ENCODE results near the gene LRBA. TPM values are rescaled to one million over a fixed set of nuclear protein-coding genes. Genes with fewer than 3 reads are reported as not detected.

Gene LRBA
- polyA plus RNA-seq, 1 of the 3 experiments (the other 2 are of a cell fraction), result 11.4 TPM

DNA sequence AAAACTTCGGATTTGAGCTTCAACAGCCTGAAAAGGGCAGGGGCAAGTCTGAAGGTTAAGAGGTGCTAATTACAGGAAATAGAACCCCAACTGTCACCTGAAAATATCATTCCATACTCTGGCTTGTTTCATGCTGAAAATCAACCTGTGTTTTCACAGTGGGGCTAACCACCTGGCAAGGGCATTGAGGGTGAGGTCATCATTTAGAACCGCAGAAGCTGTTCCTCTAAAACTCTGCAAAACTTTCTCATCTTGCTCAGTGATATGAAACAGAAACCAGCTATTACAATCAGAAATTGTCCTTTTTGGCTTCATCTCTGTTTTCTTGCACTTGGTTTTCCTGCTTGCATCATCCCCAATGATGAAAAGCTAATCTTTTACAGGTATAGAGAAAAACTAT lies 689.2 kb downstream of the LRBA start:
- CTCF ChIA-PET, result interaction anchor here (0.6 kb wide), 1 partner anchor 28 kb away, joined by 3 read pairs; no protein-coding TSS in a partner anchor
- H3K79me2 ChIP-seq (ENCODE audit: insufficient read depth), result no peaks in the 10 kb centered on the region
- H3K9me3 ChIP-seq, result no peaks in the 10 kb centered on the region
- peaks cover 6 to 12% of the 10 kb centered on the region in 2 experiments; a peak in 3 of 4 replicates for H3K4me1 ChIP-seq (ENCODE audit: control insufficient read depth in 1 of 2, insufficient read depth in 2 of 2, low read depth in 1 of 2, low read length in 1 of 2)
- no peak overlapping the region for H3K4me3 ChIP-seq (ENCODE audit: low read depth in 2 of 2, low read length in 1 of 2)
- no peak overlapping the region for H3K4me2 ChIP-seq
- H3K27ac ChIP-seq (ENCODE audit: low read depth in 2 of 2, low read length in 1 of 2), result no peak overlapping the region
- no peaks in the 10 kb centered on the region for H4K20me1 ChIP-seq (ENCODE audit: insufficient read depth)
- peaks cover 3% of the 10 kb centered on the region for H3F3A ChIP-seq (replicated peaks; ENCODE audit: insufficient read depth)
- TF ChIP-seq GABPA (IDR thresholded peaks at IDR 0.05; ENCODE audit: low read depth), result no peak
- TF ChIP-seq, protein P1, sequence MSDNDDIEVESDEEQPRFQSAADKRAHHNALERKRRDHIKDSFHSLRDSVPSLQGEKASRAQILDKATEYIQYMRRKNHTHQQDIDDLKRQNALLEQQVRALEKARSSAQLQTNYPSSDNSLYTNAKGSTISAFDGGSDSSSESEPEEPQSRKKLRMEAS (IDR thresholded peaks at IDR 0.05; ENCODE audit: low read depth), result no peak
- no peak for TF ChIP-seq SMC3 (IDR thresholded peaks at IDR 0.05; ENCODE audit: low read depth, low read length)
- no peak for TF ChIP-seq EZH2phosphoT487 (IDR thresholded peaks at IDR 0.05; ENCODE audit: borderline replicate concordance, low read depth)
- no peak for TF ChIP-seq SIN3A (IDR thresholded peaks at IDR 0.05; ENCODE audit: borderline replicate concordance, low read depth, low read length)
- TF ChIP-seq ELF1 (IDR thresholded peaks at IDR 0.05), result no peak
- TF ChIP-seq FOXJ3 (CRISPR knock-in tag; IDR thresholded peaks at IDR 0.05), result no peak
- TF ChIP-seq NFIC (IDR thresholded peaks at IDR 0.05; ENCODE audit: borderline replicate concordance), result no peak
- H3K9ac ChIP-seq, result no peak overlapping the region
- no peak for DNase-seq
- H2AFZ ChIP-seq (ENCODE audit: low read depth), result no peak overlapping the region
- no peaks in the 10 kb centered on the region for H3K9me2 ChIP-seq
- H3K27me3 ChIP-seq (ENCODE audit: insufficient read depth), result no peaks in the 10 kb centered on the region
- 97% methylated on average over 2 of the region's 2 CpGs for WGBS (ENCODE audit: low lambda C conversion rate)
- peaks cover 0 to 5% of the 10 kb centered on the region in 2 experiments for H3K36me3 ChIP-seq (replicated peaks in 1 of 2; ENCODE audit: control insufficient read depth in 1 of 2, insufficient read depth in 2 of 2, low read length in 1 of 2)
- POLR2A ChIA-PET, result no interaction called here

DNA sequence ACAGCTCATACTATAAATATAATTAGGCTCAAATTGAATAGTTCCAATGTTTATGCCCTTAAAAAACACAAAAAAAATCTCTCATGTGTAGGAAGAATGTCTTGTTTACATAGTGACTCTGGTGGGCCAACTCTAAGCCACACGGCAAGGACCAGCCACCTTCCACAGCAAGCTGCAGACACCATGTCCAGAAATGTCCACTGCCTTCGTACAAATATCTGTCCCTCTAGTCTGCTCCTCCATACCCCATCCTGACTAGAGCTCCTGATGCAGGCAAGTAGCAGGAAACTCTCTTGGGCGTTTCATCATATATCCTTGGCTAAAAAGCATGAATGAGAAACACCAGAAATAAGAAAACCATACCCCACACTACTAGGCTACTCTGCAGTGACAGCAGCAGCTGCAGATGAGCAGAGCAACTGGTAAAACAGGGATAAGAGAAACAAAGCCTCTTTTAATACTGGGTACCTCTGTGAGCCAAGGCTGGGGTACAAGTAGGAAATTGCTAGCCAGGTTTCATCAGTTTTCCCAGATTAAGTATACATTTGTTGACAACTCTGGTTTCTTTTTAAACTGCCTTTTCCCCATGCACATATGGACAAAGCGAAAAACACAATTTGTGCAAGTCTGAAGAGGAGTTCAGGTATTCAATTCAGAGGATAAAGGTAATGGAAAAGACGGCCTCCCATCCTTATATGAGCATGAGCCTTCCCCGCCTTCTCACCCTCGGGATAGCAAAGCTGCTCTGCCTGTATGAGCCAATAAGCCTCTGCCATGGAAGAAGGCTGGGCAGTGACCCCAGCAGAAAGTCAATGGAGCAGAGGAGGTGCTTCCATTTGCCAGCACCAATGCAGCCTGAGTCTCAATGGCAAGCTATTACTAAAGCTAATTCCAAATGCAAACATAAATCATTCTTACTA lies 691.4 kb downstream of the LRBA start:
- H3F3A ChIP-seq (replicated peaks; ENCODE audit: insufficient read depth), result no peaks in the 10 kb centered on the region
- POLR2A ChIA-PET, result no interaction called here

More for the DNA sequence above, 691.4 kb downstream of the LRBA start:
- Histone ChIP-seq H3K27ac (ENCODE audit: low read depth in 2 of 2, low read length in 1 of 2) (0 out of 4 replicates have a peak overlapping the region, but pooled peaks of 1 of the 2 experiments have one; percentile 21), H3K9ac (no peak overlapping the region), H2AFZ (ENCODE audit: low read depth) (no peak overlapping the region), H3K27me3 (ENCODE audit: insufficient read depth) (no peaks in the 10 kb centered on the region), H3K9me2 (no peaks in the 10 kb centered on the region), H3K4me3 (ENCODE audit: low read depth in 2 of 2, low read length in 1 of 2) (peak overlapping the region in 1 of 2 experiments; percentile 12; a peak in 1 of 4 replicates), H3K79me2 (ENCODE audit: insufficient read depth) (no peaks in the 10 kb centered on the region), H4K20me1 (ENCODE audit: insufficient read depth) (no peaks in the 10 kb centered on the region), H3K4me2 (peak overlapping the region; percentile 64), H3K36me3 (replicated peaks in 1 of 2; ENCODE audit: control insufficient read depth in 1 of 2, insufficient read depth in 2 of 2, low read length in 1 of 2) (peaks cover 0 to 5% of the 10 kb centered on the region in 2 experiments), H3K9me3 (no peaks in the 10 kb centered on the region), H3K4me1 (ENCODE audit: control insufficient read depth in 1 of 2, insufficient read depth in 2 of 2, low read depth in 1 of 2, low read length in 1 of 2) (peaks cover 6 to 12% of the 10 kb centered on the region in 2 experiments; a peak in 3 of 4 replicates)
- no peak for DNase-seq
- TF ChIP-seq MXI1 (IDR thresholded peaks at IDR 0.05; ENCODE audit: low read depth, low read length) (no peak), JUND (IDR thresholded peaks at IDR 0.05) (no peak), ELF1 (IDR thresholded peaks at IDR 0.05) (no peak), RAD21 (IDR thresholded peaks at IDR 0.05; ENCODE audit: low read length) (no peak), TCF12 (IDR thresholded peaks at IDR 0.05) (no peak)
- TF ChIP-seq, protein P2, sequence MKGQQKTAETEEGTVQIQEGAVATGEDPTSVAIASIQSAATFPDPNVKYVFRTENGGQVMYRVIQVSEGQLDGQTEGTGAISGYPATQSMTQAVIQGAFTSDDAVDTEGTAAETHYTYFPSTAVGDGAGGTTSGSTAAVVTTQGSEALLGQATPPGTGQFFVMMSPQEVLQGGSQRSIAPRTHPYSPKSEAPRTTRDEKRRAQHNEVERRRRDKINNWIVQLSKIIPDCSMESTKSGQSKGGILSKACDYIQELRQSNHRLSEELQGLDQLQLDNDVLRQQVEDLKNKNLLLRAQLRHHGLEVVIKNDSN (IDR thresholded peaks at IDR 0.05; ENCODE audit: borderline replicate concordance, low read depth), result no peak
- TF ChIP-seq, protein P3, sequence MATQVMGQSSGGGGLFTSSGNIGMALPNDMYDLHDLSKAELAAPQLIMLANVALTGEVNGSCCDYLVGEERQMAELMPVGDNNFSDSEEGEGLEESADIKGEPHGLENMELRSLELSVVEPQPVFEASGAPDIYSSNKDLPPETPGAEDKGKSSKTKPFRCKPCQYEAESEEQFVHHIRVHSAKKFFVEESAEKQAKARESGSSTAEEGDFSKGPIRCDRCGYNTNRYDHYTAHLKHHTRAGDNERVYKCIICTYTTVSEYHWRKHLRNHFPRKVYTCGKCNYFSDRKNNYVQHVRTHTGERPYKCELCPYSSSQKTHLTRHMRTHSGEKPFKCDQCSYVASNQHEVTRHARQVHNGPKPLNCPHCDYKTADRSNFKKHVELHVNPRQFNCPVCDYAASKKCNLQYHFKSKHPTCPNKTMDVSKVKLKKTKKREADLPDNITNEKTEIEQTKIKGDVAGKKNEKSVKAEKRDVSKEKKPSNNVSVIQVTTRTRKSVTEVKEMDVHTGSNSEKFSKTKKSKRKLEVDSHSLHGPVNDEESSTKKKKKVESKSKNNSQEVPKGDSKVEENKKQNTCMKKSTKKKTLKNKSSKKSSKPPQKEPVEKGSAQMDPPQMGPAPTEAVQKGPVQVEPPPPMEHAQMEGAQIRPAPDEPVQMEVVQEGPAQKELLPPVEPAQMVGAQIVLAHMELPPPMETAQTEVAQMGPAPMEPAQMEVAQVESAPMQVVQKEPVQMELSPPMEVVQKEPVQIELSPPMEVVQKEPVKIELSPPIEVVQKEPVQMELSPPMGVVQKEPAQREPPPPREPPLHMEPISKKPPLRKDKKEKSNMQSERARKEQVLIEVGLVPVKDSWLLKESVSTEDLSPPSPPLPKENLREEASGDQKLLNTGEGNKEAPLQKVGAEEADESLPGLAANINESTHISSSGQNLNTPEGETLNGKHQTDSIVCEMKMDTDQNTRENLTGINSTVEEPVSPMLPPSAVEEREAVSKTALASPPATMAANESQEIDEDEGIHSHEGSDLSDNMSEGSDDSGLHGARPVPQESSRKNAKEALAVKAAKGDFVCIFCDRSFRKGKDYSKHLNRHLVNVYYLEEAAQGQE (IDR thresholded peaks at IDR 0.05; ENCODE audit: low read depth, low read length), result no peak
- WGBS (ENCODE audit: low lambda C conversion rate), result 80% methylated on average over 7 of the region's 7 CpGs
- CTCF ChIA-PET, result no interaction called here

Data from SK-N-SH (cell line).